GM12892 (cell line): ENCODE results near the gene RHBG.
"Not testable (repeated sequence)": the region's sequence is repeated elsewhere in the genome, so short reads cannot be mapped to it uniquely, and the experiment has no call there.

Experiments
- DNase-seq: peaks from one replicate; pipeline ENCODE4 v3.0.0; 2011; ENCODE audit not compliant: insufficient read length
- FAIRE-seq: peaks from 2 replicates; lab custom pipeline; 2011; peaks lifted over from hg19 to GRCh38; lab: Jason Lieb, UNC
- POLR2A ChIP-seq: IDR thresholded peaks from 2 replicates; pipeline ENCODE4 v1.6.1; 2011; ENCODE audit warnings: low read depth, low read length, control low read depth
- POLR2AphosphoS5 ChIP-seq: IDR thresholded peaks from 2 replicates; pipeline ENCODE4 v1.6.1; 2011; ENCODE audit warnings: low read depth, low read length, control low read depth
- TAF1 ChIP-seq: IDR thresholded peaks from 2 replicates; pipeline ENCODE4 v1.6.1; 2011; ENCODE audit warnings: low read depth, mild to moderate bottlenecking, control low read depth, low read length, borderline replicate concordance

Gene RHBG

DNA sequence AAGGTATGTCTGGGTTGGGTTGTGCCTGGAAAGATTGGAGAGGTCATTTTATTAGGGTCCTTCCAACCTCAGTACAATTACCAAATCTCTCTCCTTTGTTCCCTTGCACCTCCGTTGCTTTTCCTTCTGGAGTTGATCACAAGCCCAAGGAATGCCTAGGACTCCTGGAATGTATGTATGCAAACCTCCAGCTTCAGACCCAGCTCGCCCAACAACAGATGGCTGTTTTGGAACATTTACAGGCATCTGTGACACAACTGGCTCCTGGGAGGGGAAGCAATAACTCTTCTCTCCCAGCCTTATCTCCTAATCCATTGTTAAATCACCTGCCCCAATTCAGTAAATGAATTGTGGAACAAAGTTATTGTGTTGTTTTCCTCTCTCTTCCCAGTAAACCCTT, 22.4 kb upstream of the RHBG start:
- no peak for FAIRE-seq

DNA sequence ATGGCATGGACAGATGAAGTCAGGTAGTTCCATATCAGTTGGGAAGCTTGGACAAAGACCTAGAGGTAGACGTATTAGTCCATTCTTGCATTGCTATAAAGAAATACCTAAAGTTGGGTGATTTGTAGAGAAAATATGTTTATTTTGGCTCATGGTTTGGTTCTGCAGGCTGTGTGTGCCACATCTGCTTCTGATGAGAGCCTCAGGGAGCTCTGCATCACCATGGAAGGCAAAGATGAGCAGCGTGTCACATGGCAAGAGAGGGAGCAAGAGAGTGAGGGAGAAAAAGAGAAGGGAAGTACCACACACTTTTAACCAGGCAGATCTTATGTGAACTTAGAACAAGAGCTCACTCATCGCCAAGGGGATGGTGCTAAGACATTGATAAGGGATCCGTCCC, 21.7 kb upstream of the RHBG start:
- no peak for DNase-seq
- no peak for FAIRE-seq
- TF ChIP-seq POLR2AphosphoS5: no peak
- TF ChIP-seq POLR2A: no peak
- TF ChIP-seq TAF1: no peak

More for the DNA sequence above, 22.4 kb upstream of the RHBG start:
- no peak for TF ChIP-seq TAF1
- no peak for TF ChIP-seq POLR2A
- no peak for TF ChIP-seq POLR2AphosphoS5
- DNase-seq: no peak

DNA sequence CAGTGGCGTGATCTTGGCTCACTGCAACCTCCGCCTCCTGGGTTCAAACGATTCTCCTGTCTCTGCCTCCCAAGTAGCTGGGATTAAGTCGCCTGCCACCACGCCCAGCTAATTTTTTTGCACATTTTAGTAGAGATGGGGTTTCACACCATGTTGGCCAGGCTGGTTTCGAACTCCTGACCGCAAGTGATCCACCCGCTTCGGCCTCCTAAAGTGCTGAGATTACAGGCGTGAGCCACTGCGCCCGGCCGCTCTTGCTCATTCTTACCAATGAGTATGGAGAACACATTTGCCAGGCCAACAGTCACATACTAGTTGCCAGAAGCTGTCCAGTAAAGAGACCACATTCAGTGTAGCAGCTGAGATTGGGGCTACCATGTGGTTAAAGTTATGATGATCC, 16.5 kb upstream of the RHBG start:
- not testable (repeated sequence) for FAIRE-seq, DNase-seq

DNA sequence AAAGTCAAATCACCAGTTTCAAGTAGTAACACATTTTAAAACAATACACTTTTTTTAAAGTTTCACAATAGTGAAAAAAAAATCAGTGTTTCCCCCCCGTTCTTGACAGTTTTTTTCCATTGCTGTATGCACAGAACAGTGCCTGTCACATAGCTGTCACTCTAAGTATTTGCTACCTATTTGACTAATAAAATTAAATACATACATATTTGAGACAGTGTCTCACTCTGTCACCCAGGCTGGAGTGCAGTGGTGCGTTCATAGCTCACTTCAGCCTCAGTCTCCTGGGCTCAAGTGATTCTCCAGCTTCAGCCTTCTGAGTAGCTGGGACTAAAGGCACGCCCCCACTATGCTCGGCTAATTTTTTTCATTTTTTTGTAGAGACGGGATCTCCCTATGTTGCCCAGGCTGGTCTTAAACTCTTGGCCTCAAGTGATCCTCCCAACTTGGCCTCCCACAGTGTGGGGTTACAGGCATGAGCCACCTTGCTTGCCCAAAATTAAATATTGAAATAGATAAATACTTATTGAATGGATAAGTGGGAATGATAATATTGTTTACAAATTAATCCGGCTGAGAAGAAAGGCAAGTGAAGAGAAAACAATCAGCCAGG, 12.6 kb upstream of the RHBG start:
- TF ChIP-seq POLR2AphosphoS5: no peak
- no peak for TF ChIP-seq POLR2A
- TF ChIP-seq TAF1: no peak
- DNase-seq (no peak), FAIRE-seq (no peak)

DNA sequence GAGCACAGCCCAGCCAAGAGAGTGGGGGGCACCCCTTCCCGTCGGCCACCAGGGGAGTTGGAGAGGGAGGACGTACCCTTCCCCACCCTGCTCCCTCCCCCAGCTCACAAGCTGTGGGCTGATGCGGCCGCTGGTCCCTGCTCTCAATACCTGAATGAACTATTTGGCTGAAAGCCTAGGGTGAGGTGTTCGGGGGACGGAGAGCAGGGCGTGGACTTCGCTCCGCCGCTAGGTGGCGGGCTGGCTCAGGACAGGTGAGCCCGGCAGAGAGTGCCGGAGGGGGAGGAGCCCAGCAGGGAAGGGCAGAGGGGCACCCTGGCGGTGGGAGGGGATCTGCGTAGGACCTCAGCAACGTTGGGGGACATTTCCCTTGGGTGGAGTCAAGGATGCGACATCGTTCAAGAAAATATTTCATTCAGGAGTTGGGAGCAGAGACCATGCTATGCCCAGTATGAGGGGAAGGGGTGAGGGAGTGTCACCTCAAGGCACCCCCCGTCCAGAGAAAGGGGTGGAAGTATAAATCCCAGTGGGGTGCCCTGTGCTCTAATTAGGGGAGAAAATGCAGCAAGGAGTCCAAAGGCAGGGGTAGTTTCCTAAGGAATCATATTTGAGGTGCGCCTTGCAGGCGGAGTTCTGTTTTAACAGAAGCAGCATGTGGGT, 12.0 kb upstream of the RHBG start:
- TF ChIP-seq POLR2A: no peak
- no peak for TF ChIP-seq POLR2AphosphoS5
- no peak for TF ChIP-seq TAF1
- DNase-seq: peak; percentile 91
- peak; percentile 86 for FAIRE-seq

DNA sequence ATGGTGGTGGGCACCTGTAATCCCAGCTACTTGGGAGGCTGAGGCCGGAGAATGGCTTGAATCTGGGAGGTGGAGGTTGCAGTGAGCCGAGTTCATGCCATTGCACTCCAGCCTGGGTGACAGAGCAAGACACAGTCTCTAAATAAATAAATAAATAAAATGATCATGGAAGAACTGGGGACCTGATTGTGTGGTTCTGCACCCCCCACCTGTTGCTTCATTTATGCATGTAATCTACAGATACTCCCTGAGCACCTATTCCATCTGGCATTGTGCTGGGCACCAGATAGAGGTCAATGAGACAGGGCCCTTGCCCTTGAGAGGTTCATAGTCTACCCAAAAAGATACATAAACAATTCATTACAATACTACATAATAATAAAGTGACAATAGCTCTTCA, 11.0 kb upstream of the RHBG start:
- no peak for DNase-seq
- FAIRE-seq: no peak
- TF ChIP-seq POLR2A: no peak

DNA sequence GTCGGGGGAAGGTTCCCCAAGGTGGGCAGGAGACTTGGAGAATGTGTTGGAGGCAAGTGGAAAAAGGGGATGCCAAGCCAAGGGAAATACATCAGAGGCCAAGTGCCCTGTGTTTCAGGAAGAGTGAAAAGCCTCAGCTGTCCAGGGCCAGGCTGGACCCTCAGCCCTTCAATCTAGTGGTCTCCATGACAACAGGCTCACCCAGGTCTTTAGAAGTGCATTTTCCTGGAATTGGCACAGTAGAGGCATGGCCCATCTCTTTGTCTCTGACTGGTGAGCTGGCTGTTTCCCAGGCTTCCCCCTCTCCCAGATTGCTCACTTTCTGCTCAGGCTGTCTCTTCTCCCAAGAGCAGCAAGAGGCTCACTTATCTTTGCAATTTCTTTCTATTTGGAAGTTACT, 10.4 kb upstream of the RHBG start:
- TF ChIP-seq POLR2A: no peak
- TF ChIP-seq TAF1: no peak
- no peak for TF ChIP-seq POLR2AphosphoS5
- DNase-seq (no peak), FAIRE-seq (no peak)

DNA sequence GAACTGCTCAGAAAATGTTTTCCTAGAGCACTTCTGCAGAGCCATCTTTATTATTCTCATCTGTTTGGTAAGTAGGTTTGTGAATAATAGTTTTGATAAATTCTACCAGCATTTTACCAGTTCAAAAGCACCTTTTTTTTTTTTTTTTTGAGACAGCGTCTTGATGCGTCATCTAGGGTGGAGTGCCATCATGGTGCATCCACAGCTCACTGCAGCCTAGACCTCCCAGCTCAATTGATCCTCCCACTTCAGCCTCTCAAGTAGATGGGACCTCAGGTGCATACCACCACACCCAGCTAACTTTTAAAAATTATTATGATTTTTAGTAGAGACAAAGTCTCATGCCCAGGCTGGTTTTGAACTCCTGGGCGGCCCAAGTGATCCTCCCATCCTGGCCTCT, 9.8 kb upstream of the RHBG start:
- FAIRE-seq (no peak), DNase-seq (no peak)
- no peak for TF ChIP-seq POLR2AphosphoS5
- TF ChIP-seq TAF1: no peak
- no peak for TF ChIP-seq POLR2A

DNA sequence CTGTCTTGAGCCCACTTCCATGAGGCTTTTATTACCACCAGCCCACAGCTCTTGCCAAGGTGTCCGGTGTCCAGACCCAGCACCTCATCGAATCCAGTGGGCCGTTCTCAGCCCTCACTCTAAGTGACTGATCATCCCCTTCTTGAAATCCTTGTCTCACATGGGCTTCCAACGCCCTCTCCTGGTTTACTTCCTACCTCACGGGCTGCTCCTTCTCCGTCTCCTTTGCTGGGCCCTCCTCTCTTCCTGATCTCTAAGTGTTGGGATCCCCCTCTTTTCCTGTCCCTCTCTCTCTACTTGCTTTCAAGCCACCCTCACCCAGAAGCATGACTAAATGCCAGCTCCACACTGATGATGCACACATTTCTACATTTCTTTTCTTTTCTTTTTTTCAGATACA, 9.0 kb upstream of the RHBG start:
- FAIRE-seq: no peak
- no peak for DNase-seq
- TF ChIP-seq POLR2A (no peak), TAF1 (no peak), POLR2AphosphoS5 (no peak)

DNA sequence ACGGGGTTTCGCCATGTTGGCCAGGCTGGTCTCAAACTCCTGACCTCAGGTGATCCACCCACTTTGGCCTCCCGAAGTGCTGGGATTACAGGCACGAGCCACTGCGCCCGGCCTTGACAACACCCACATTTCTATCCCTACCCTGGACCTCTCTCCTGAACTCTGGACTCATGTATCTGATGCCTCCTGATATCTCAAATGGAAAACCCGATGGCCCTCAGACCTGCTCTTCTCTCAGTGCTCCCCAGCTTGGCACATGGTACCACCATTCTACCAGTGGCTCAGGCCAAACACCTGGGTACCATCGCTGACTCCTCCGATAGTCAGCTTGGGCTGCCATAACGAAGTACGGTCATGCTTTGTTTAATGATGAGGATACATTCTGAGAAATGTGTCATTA, 8.5 kb upstream of the RHBG start:
- FAIRE-seq (no peak), DNase-seq (no peak)
- TF ChIP-seq POLR2AphosphoS5 (no peak), POLR2A (no peak), TAF1 (no peak)

DNA sequence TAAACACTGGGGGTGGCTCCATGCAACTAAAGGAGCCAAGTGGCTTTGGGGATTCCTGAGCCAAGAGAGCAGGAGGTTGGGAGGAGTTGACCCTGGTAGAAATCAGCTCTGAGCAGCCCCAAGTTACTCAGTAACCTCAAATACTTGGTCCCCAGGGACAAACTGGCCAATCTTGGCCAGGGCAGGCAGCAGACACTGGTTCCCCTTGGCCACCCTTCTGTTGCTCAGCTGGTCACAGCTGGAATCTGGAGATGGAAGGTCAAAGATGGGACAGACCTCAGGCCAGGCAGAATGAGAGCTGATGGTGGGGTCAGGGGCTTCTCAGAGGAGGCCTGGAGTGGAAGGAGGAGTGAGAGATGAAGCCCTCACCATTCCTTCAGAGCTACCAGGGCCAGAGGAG, 3.3 kb upstream of the RHBG start:
- TF ChIP-seq POLR2AphosphoS5 (no peak), POLR2A (no peak), TAF1 (no peak)
- no peak for FAIRE-seq
- DNase-seq: no peak

DNA sequence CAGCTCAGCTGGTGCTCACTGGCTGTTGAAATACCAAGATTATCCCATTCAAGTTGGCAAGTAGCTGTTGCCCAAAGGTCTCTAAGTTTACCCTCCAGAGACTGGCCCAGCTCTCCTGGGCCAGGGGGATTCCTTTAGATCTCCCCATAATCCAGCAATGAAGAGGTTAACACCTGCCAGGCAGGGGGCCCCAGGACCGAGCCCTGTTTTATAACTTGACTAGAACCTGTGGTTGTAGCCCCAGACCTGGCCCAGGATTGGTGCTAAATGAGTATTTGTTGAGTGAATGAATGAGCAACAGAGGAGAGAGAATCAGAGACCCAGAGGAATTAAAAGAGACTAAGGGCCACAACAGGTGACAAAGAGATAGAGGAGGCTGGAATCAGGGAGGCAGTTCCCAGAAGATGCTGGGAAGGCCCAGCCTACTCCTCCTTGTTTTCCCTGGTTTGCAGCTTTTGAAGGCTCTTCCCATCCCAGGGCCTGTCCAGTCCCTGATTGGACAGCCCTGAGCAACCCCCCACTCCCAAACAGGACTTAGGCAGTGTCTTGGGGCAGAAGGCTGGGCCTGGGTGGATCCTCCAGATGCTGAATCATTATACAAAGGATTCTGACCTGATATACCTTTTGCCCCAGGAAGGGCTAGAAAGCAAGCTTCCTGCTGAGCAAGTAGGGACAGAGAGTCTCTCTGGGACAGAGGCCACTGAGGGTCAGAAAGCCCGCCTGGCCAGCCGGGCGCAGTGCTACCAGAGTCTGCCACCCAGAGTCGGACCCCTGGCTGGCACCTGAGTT, 2.4 kb upstream of the RHBG start:
- DNase-seq (no peak), FAIRE-seq (no peak)
- TF ChIP-seq POLR2AphosphoS5: no peak
- no peak for TF ChIP-seq TAF1
